Esophagus muscularis mucosa (tissue), 4 donors: Measurements from ENCODE around the gene BCL3. TPM values are rescaled to one million over a fixed set of nuclear protein-coding genes. Genes with fewer than 3 reads are reported as not detected.

Experiments used
- DNase-seq: peaks from one replicate; pipeline ENCODE4 v3.0.0-alpha.2; 2017; ENCODE audit errors: extremely low spot score
- H3K27ac ChIP-seq, 4 donors: fragments of 200-600 bp; sonication (generic); replicated peaks in 1 of 4; 1 replicate in 3 of 4; 2 replicates in 1 of 4; pipeline ENCODE4 v1.5.1; 2016 to 2019; ENCODE audit warnings: mild to moderate bottlenecking in 1 of 4
- H3K27me3 ChIP-seq, 4 donors: fragments of 200-600 bp; sonication (generic); one replicate each; pipeline versions ENCODE4 v1.5.1 to v1.6.0; 2016 to 2019
- H3K36me3 ChIP-seq, 4 donors: fragments of 200-600 bp; sonication (generic); one replicate each; pipeline ENCODE4 v1.5.1; 2016 to 2019
- H3K4me1 ChIP-seq, 4 donors: fragments of 200-600 bp; sonication (generic); one replicate each; pipeline ENCODE4 v1.5.1; 2016 to 2019
- H3K4me3 ChIP-seq, 4 donors: fragments of 200-600 bp; sonication (generic); 1 replicate in 2 of 4; 2 replicates in 2 of 4; pipeline ENCODE4 v1.5.1; 2016 to 2019; ENCODE audit warnings: mild to moderate bottlenecking in 4 of 4, moderate library complexity in 1 of 4
- H3K9me3 ChIP-seq, 4 donors: fragments of 200-600 bp; sonication (generic); 1 replicate in 3 of 4; 2 replicates in 1 of 4; pipeline ENCODE4 v1.5.1; 2016 to 2019
- CTCF ChIP-seq, 3 experiments: fragments of 200-600 bp in 2 of 3; fragments of 450-650 bp in 1 of 3; sonication (generic) in 2 of 3; IDR thresholded peaks; one replicate each; pipeline ENCODE4 v1.5.1; 2017 to 2019; ENCODE audit warnings: antibody characterized with exemption in 3 of 3, mild to moderate bottlenecking in 2 of 3, moderate library complexity in 1 of 3
- EP300 ChIP-seq: sonication (generic); formaldehyde crosslinking; IDR thresholded peaks from one replicate; pipeline ENCODE4 v1.6.1; 2017; ENCODE audit warnings: antibody characterized with exemption
- POLR2A ChIP-seq: fragments of 450-650 bp; IDR thresholded peaks from one replicate; pipeline ENCODE4 v1.6.1; 2017; ENCODE audit warnings: antibody characterized with exemption, moderate library complexity, mild to moderate bottlenecking, low read depth
- POLR2AphosphoS5 ChIP-seq, 2 donors: sonication (generic); formaldehyde crosslinking; IDR thresholded peaks; one replicate each; pipeline ENCODE4 v1.6.1; 2017; ENCODE audit warnings: antibody characterized with exemption in 2 of 2
- WGBS: methylation state at CpG from one replicate; pipeline ENCODE4 v1.1.5; 2018; 5-methylcytosine and 5-hydroxymethylcytosine counted together
- intact Hi-C: fragments of 100-400 bp; cut with DNase I; formaldehyde crosslinking; loops from one replicate; pipeline ENCODE4 v1.15.1; 2023
- total RNA-seq, 4 donors: library from RNA; depleted of rRNA; stranded (reverse); fragments of >200 nt; gene quantifications; one replicate each; pipeline versions ENCODE4 v1.1.0 to v1.2.1, GENCODE V29; 2016

Gene BCL3
- total RNA-seq, 4 donors from 2014 or later = 10.0 to 147 (median 20.2) TPM

GRCh38 chr19:44800461-44800860 is 52.0 kb downstream of the BCL3 start:
- Histone ChIP-seq H3K4me1 (peaks cover 13 to 23% (median 18%) of the 10 kb centered on the region in 4 donors), H3K4me3 (no peak overlapping the region), H3K27me3 (no peaks in the 10 kb centered on the region), H3K27ac (no peak overlapping the region), H3K9me3 (no peaks in the 10 kb centered on the region), H3K36me3 (no peaks in the 10 kb centered on the region)
- intact Hi-C loops = loop anchor here (1.0 kb wide), 1 partner anchor 44 kb away; no protein-coding TSS in a partner anchor
- TF ChIP-seq POLR2A (no peak), CTCF (IDR thresholded peaks at IDR 0.05) (peak; percentile 87 to 92 (median 90)), EP300 (no peak), POLR2AphosphoS5 (IDR thresholded peaks at IDR 0.05) (peak in 1 of 2 donors; percentile 49)
- WGBS = 10% methylated on average over 2 of the region's 3 CpGs
- DNase-seq = peak; percentile 96

DNA sequence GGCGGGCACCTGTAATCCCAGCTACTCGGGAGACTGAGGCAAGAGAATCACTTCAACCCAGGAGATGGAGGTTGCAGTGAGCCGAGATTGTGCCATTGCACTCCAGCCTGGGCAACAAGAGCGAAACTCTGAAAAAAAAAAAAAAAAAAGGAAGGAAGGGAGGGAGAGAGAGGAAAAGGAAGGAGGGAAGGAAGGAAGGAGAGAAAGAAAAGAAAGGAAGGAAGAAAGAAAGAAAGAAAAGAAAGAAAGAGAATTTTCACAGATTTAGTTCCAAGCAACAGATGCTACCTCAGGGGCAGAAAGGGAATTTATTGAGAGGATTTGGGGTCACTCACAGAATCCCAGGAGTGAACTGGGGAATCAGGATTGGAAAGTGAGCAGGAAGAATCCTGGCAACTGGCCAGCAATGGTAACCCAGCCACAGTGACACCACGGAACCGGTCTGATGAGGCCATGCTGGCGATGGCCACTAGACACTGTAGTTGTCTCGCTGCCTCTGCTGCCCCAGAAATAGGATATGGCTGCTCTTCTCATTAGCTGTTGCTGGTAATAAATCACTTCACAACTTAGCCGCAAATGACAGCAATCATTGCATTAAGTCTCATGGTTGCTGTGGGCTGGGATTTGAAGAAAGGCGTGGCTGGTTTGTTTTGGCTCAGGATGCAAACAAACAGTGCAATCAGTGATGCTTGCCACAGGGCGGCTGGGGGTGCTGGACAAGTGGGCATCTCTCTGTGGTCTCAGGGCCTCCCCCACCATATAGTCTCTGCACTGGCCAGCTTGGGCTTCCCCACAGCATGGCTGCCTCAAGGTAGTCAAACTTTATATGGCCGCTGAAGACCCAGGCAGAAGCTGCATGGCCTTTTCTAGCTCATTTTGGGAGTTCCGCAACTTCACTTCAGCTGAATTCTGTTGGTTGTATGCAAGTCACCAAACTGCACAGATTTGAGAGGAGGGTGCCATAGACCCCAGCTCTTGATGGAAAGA is 55.2 kb downstream of the BCL3 start:
- Histone ChIP-seq H3K36me3 (no peaks in the 10 kb centered on the region), H3K27me3 (no peaks in the 10 kb centered on the region), H3K27ac (no peak overlapping the region), H3K9me3 (no peaks in the 10 kb centered on the region), H3K4me1 (peaks cover 11 to 26% (median 15%) of the 10 kb centered on the region in 4 donors), H3K4me3 (no peak overlapping the region)
- DNase-seq = no peak
- 89% methylated on average over 11 of the region's 13 CpGs for WGBS
- no peak for TF ChIP-seq EP300
- TF ChIP-seq CTCF (IDR thresholded peaks at IDR 0.05) = no peak
- TF ChIP-seq POLR2AphosphoS5 (IDR thresholded peaks at IDR 0.05) = no peak
- TF ChIP-seq POLR2A = no peak
- intact Hi-C loops = no loop called here

DNA sequence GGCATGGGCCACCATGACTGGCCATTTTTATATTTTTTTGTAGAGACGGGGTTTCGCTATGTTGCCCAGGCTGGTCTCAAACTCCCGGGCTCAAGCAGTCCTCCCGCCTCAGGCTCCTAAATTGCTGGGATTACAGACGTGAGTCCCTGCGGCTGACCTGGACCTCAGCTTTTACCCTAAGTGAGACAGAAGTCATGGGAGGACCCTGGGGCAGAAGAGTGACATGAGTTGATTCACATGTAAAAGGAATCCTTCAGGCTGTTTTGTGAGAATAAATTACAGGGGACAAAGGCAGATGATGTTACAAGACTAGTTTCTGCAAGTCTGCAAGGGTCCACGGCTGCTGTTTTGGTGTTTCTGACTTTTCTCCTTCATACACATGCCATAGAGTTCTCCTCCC is 57.8 kb downstream of the BCL3 start:
- Histone ChIP-seq H3K4me1 (peaks cover 27 to 42% (median 37%) of the 10 kb centered on the region in 4 donors), H3K27ac (no peak overlapping the region), H3K4me3 (no peak overlapping the region), H3K27me3 (no peaks in the 10 kb centered on the region), H3K36me3 (peaks cover 0 to 4% (median 2%) of the 10 kb centered on the region in 4 donors), H3K9me3 (no peaks in the 10 kb centered on the region)
- intact Hi-C loops = no loop called here
- DNase-seq = no peak
- no peak for TF ChIP-seq CTCF (IDR thresholded peaks at IDR 0.05)
- no peak for TF ChIP-seq POLR2A
- no peak for TF ChIP-seq POLR2AphosphoS5 (IDR thresholded peaks at IDR 0.05)
- no peak for TF ChIP-seq EP300
- 81% methylated on average over 7 of the region's 7 CpGs for WGBS

- Histone ChIP-seq H3K4me3 (no peak overlapping the region), H3K4me1 (peaks cover 27 to 42% (median 37%) of the 10 kb centered on the region in 4 donors), H3K27ac (peak overlapping the region in 3 of 4 donors; percentile 70 to 82 (median 79)), H3K9me3 (no peaks in the 10 kb centered on the region), H3K27me3 (no peaks in the 10 kb centered on the region), H3K36me3 (peaks cover 0 to 12% (median 5%) of the 10 kb centered on the region in 4 donors)
- DNase-seq = no peak
- no peak for TF ChIP-seq EP300
- no peak for TF ChIP-seq CTCF (IDR thresholded peaks at IDR 0.05)
- no peak for TF ChIP-seq POLR2A
- no peak for TF ChIP-seq POLR2AphosphoS5 (IDR thresholded peaks at IDR 0.05)
- intact Hi-C loops = no loop called here
- WGBS = 71% methylated on average over 5 of the region's 5 CpGs
Observed at GRCh38 chr19:44807162-44807561, 58.7 kb downstream of the BCL3 start.
